GM19395 (cell line): ENCODE data around the gene CTXN3.

Source experiments
- ATAC-seq: cut with Tn5 transposase; IDR thresholded peaks from one replicate; pipeline ENCODE4 v1.9.1; 2021; ENCODE audit warnings: mild to moderate bottlenecking, moderate library complexity; ENCODE audit not compliant: unreplicated experiment

CTXN3 gene

GRCh38 chr5:127696683-127697082 lies 47.8 kb downstream of the CTXN3 start:
- no peak for ATAC-seq

DNA sequence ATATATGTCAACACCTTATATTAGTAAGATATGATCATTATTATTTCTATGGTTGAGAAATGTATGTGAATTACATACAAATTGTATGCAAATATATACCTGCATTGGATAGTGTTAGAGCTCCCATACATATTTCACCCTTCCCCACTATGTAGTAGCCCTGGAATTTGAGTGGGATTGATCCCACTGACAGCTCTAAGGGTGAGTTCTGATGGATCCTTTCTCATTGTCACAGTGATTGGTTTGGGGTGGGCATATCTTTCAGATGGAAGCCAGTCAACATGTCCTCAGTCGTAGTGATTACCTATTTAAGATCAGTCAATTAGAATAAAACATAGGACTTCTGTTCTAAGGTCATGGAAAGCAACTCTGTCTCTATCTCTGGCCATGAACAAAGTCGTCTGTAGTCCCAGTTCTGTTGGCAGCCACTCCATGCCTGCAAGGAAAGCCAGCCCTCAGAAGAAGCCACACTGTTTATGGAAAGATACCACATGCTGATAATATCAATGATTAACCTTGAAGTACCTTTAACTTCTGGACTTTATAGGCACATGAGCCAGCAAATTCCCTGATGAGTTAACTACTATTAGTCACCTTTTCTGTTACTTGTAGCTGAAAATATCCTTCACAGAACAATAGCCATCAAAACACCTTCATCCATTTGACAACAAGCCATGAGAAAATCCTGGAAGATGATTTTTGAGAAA lies 49.2 kb downstream of the CTXN3 start:
- ATAC-seq: no peak

GRCh38 chr5:127699416-127699815 lies 50.5 kb downstream of the CTXN3 start:
- ATAC-seq: no peak

- no peak for ATAC-seq
Measured at GRCh38 chr5:127700237-127700766, 51.4 kb downstream of the CTXN3 start.

DNA sequence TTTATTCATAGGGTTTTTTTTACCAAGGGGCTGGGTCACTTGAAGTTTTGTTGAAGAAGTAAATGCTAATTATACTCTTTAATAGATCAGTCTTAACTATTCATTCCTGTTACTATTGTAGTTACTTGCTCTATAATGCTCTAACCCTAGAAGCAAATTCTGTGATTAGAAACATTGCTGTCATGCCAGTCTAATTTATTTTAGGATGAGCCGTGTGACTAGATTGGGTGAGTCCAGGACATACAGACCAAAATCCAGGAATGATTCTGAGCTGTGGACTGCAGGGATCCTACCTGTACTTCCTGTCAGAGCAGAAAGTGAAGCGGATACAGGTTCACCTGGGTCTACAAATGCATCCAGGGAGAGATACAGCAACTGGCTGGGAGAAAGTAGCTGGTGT lies 53.6 kb downstream of the CTXN3 start:
- no peak for ATAC-seq

GRCh38 chr5:127702926-127703561 lies 54.2 kb downstream of the CTXN3 start, which contains the start of gene CCDC192:
Gene CCDC192, plus strand, starts transcription at chr5:127703391. Its CDS starts 55 bp downstream, at chr5:127703446.
- ATAC-seq: no peak

GRCh38 chr5:127705120-127705892 lies 56.4 kb downstream of the CTXN3 start:
- no peak for ATAC-seq

DNA sequence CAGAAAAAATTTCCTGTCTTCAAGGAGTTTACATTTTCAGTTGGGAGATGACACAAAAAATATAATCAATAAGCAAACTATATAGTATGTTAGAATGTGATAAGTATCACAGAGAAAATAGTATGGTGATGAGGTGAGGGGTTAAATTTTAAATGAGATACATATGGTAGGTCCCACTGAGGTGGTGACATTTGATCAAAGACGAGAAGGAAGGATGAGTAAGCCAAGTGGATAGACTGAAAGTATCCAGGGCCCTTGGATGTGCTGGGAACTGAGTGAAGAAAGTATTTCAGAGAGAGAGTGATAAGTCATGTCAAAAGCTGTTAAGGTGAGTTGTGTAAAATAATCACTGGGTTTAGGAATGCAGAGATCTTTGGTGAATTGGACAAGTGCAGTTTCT lies 57.8 kb downstream of the CTXN3 start:
- no peak for ATAC-seq

GRCh38 chr5:127707209-127707608 lies 58.3 kb downstream of the CTXN3 start:
- ATAC-seq: no peak
